Measurements from ENCODE around the gene BCO2.

The BCO2 gene

GRCh38 chr11:112255067-112255720 lies 79.9 kb downstream of the BCO2 start:
- no peak for DNase-seq

GRCh38 chr11:112260490-112260889 lies 85.2 kb downstream of the BCO2 start, which contains the start of gene PLET1:
Gene PLET1 (minus strand): TSS chr11:112260860. CDS start chr11:112260589, 271 bp downstream.
- DNase-seq, result no peak

- no peak for DNase-seq
Observed at GRCh38 chr11:112265659-112266409, 90.5 kb downstream of the BCO2 start.

GRCh38 chr11:112266410-112266778 lies 91.1 kb downstream of the BCO2 start:
- DNase-seq, result no peak

- DNase-seq, result no peak
Observed at GRCh38 chr11:112267188-112267591, 91.9 kb downstream of the BCO2 start.

- DNase-seq, result no peak
Observed at GRCh38 chr11:112268406-112268805, 93.1 kb downstream of the BCO2 start.

Measured in activated naive CD4-positive, alpha-beta T cell treated with anti-CD3 and anti-CD28 coated beads, Interleukin-2, amount 50 U/mL, for 16 hours (primary cell).